CD4-positive, CD25-positive, alpha-beta regulatory T cell (primary cell): ENCODE measurements around the gene MGST2. TPM values are rescaled to one million over a fixed set of nuclear protein-coding genes. Genes with fewer than 3 reads are reported as not detected.
A peak's percentile ranks its signal among the peaks of the same experiment; 100 is the strongest.

Source experiments
- ATAC-seq, 2 donors: fragments of 150-1000 bp; cut with Tn5 transposase; one replicate each; pipeline ENCODE4 v1.10.0; 2021; ENCODE audit warnings: low read depth in 2 of 2, moderate number of reproducible peaks in 2 of 2, moderate library complexity in 1 of 2
- DNase-seq, 3 donors: peaks; one replicate each; pipeline versions ENCODE4 v3.0.0 to v3.0.0-alpha.2; 2012 to 2022; ENCODE audit warnings: mixed read lengths in 1 of 3
- H3K27ac ChIP-seq: one replicate; pipeline ENCODE4 v1.7.0; 2013; ENCODE audit warnings: mild to moderate bottlenecking, low read length; ENCODE audit not compliant: insufficient read depth, poor library complexity, severe bottlenecking
- H3K27me3 ChIP-seq: one replicate; pipeline ENCODE4 v1.7.0; 2013; ENCODE audit warnings: low read length; ENCODE audit not compliant: control insufficient read depth, insufficient read depth
- H3K36me3 ChIP-seq: one replicate; pipeline ENCODE4 v1.7.0; 2013; ENCODE audit warnings: mild to moderate bottlenecking, low read length, moderate library complexity; ENCODE audit not compliant: control insufficient read depth, insufficient read depth
- H3K4me1 ChIP-seq: 2 replicates; pipeline ENCODE4 v1.7.0; 2013; ENCODE audit warnings: mild to moderate bottlenecking, low read length; ENCODE audit not compliant: insufficient read depth, control insufficient read depth, poor library complexity, severe bottlenecking
- H3K4me3 ChIP-seq: one replicate; pipeline ENCODE4 v1.7.0; 2013; ENCODE audit warnings: low read depth, mild to moderate bottlenecking, low read length, moderate library complexity
- H3K9me3 ChIP-seq, 2 experiments: 1 replicate in 1 of 2; 2 replicates in 1 of 2; pipeline ENCODE4 v1.7.0; 2013; ENCODE audit warnings: low read length in 2 of 2, mild to moderate bottlenecking in 1 of 2, moderate library complexity in 1 of 2; ENCODE audit not compliant: control insufficient read depth in 2 of 2
- H3K27ac Mint-ChIP-seq, 3 donors: one replicate each; pipeline ENCODE4 v1.8.0; 2020 to 2022; ENCODE audit warnings: mild to moderate bottlenecking in 3 of 3, mixed read lengths in 3 of 3, moderate library complexity in 2 of 3
- H3K27me3 Mint-ChIP-seq: one replicate; pipeline ENCODE4 v1.8.0; 2022; ENCODE audit warnings: mild to moderate bottlenecking, mixed read lengths
- H3K36me3 Mint-ChIP-seq: one replicate; pipeline ENCODE4 v1.8.0; 2020; ENCODE audit warnings: mixed read lengths
- H3K4me1 Mint-ChIP-seq, 4 donors: one replicate each; pipeline ENCODE4 v1.8.0; 2020 to 2022; ENCODE audit warnings: mixed read lengths in 4 of 4, mild to moderate bottlenecking in 1 of 4
- H3K4me3 Mint-ChIP-seq, 4 donors: one replicate each; pipeline ENCODE4 v1.8.0; 2020 to 2022; ENCODE audit warnings: mild to moderate bottlenecking in 4 of 4, mixed read lengths in 4 of 4, moderate library complexity in 3 of 4
- H3K9me3 Mint-ChIP-seq, 7 donors: one replicate each; pipeline ENCODE4 v1.8.0; 2020 to 2022; ENCODE audit warnings: mixed read lengths in 7 of 7, mild to moderate bottlenecking in 3 of 7, moderate library complexity in 2 of 7
- polyA plus RNA-seq, 4 donors: library from polyadenylated mRNA; unstranded; fragments of 300-500 nt; fragmentation: Illumina TruSeq; gene quantifications; one replicate each; pipeline ENCODE4 v1.2.3, GENCODE V29; 2021
- total RNA-seq: library from RNA; stranded (reverse); gene quantifications from one replicate; pipeline ENCODE4 v1.2.3, GENCODE V29; 2022

Gene MGST2
- total and polyA plus RNA-seq, 5 donors from 2014 or later = 12.3 to 64.9 (median 44.6) TPM

- H3K9me3 Mint-ChIP-seq = no peaks in the 10 kb centered on the region
- no peak overlapping the region for H3K27ac Mint-ChIP-seq
- Histone ChIP-seq H3K27ac (no peak overlapping the region), H3K9me3 (no peaks in the 10 kb centered on the region), H3K4me3 (no peak overlapping the region), H3K36me3 (no peaks in the 10 kb centered on the region), H3K27me3 (no peaks in the 10 kb centered on the region), H3K4me1 (no peaks in the 10 kb centered on the region)
- DNase-seq = no peak
- no peak overlapping the region for H3K4me3 Mint-ChIP-seq
- peaks cover 12% of the 10 kb centered on the region for H3K36me3 Mint-ChIP-seq
- ATAC-seq = no peak
- peaks cover 0 to 3% (median 0%) of the 10 kb centered on the region in 4 donors for H3K4me1 Mint-ChIP-seq
- peaks cover 17% of the 10 kb centered on the region for H3K27me3 Mint-ChIP-seq
These were observed 62.5 kb downstream of the MGST2 start for GRCh38 chr4:139728146-139728545.

- no peaks in the 10 kb centered on the region for H3K9me3 ChIP-seq
- peaks cover 2% of the 10 kb centered on the region for H3K27me3 ChIP-seq
- Mint-ChIP-seq H3K36me3 (peaks cover 12% of the 10 kb centered on the region), H3K4me1 (peaks cover 0 to 3% (median 0%) of the 10 kb centered on the region in 4 donors), H3K9me3 (peaks cover 0 to 2% (median 0%) of the 10 kb centered on the region in 7 donors), H3K27me3 (peaks cover 23% of the 10 kb centered on the region), H3K4me3 (no peak overlapping the region), H3K27ac (no peak overlapping the region)
- ATAC-seq (no peak), DNase-seq (no peak)
- H3K36me3 ChIP-seq = no peaks in the 10 kb centered on the region
- no peak overlapping the region for H3K27ac ChIP-seq
- H3K4me1 ChIP-seq = no peaks in the 10 kb centered on the region
- no peak overlapping the region for H3K4me3 ChIP-seq
These were observed 63.2 kb downstream of the MGST2 start for GRCh38 chr4:139728840-139729239.

- H3K27ac Mint-ChIP-seq = no peak overlapping the region
- peaks cover 62% of the 10 kb centered on the region for H3K27me3 Mint-ChIP-seq
- H3K9me3 Mint-ChIP-seq = peaks cover 0 to 3% (median 0%) of the 10 kb centered on the region in 7 donors
- peaks cover 8% of the 10 kb centered on the region for H3K36me3 Mint-ChIP-seq
- peaks cover 14% of the 10 kb centered on the region for H3K4me1 ChIP-seq
- H3K4me3 Mint-ChIP-seq = no peak overlapping the region
- DNase-seq = no peak
- H3K9me3 ChIP-seq = no peaks in the 10 kb centered on the region
- no peak overlapping the region for H3K4me3 ChIP-seq
- peaks cover 0 to 17% (median 6%) of the 10 kb centered on the region in 4 donors for H3K4me1 Mint-ChIP-seq
- no peak for ATAC-seq
- no peaks in the 10 kb centered on the region for H3K36me3 ChIP-seq
- H3K27me3 ChIP-seq = peaks cover 24% of the 10 kb centered on the region
- H3K27ac ChIP-seq = no peak overlapping the region
These were observed 67.5 kb downstream of the MGST2 start for GRCh38 chr4:139732991-139733570.

- peaks cover 0 to 17% (median 5%) of the 10 kb centered on the region in 4 donors for H3K4me1 Mint-ChIP-seq
- H3K27me3 ChIP-seq = peaks cover 24% of the 10 kb centered on the region
- no peaks in the 10 kb centered on the region for H3K9me3 ChIP-seq
- peak overlapping the region; percentile 16 to 75 (median 66) for H3K4me3 Mint-ChIP-seq
- peaks cover 70% of the 10 kb centered on the region for H3K27me3 Mint-ChIP-seq
- no peaks in the 10 kb centered on the region for H3K36me3 Mint-ChIP-seq
- DNase-seq (no peak), ATAC-seq (no peak)
- H3K36me3 ChIP-seq = no peaks in the 10 kb centered on the region
- H3K4me3 ChIP-seq = no peak overlapping the region
- no peak overlapping the region for H3K27ac Mint-ChIP-seq
- H3K4me1 ChIP-seq = peaks cover 14% of the 10 kb centered on the region
- peaks cover 0 to 3% (median 0%) of the 10 kb centered on the region in 7 donors for H3K9me3 Mint-ChIP-seq
- H3K27ac ChIP-seq = no peak overlapping the region
These were observed 68.7 kb downstream of the MGST2 start for GRCh38 chr4:139734201-139734874.

- H3K36me3 ChIP-seq = no peaks in the 10 kb centered on the region
- H3K9me3 Mint-ChIP-seq = peaks cover 0 to 3% (median 0%) of the 10 kb centered on the region in 7 donors
- H3K27ac ChIP-seq = no peak overlapping the region
- peaks cover 0 to 17% (median 5%) of the 10 kb centered on the region in 4 donors for H3K4me1 Mint-ChIP-seq
- H3K4me3 Mint-ChIP-seq = peak overlapping the region in 3 of 4 donors; percentile 16 to 70 (median 63)
- H3K27me3 Mint-ChIP-seq = peaks cover 70% of the 10 kb centered on the region
- peak; percentile 60 to 64 for ATAC-seq
- peak; percentile 7 to 36 (median 34) for DNase-seq
- H3K27me3 ChIP-seq = peaks cover 24% of the 10 kb centered on the region
- no peaks in the 10 kb centered on the region for H3K9me3 ChIP-seq
- peaks cover 14% of the 10 kb centered on the region for H3K4me1 ChIP-seq
- peak overlapping the region; percentile 58 for H3K4me3 ChIP-seq
- H3K36me3 Mint-ChIP-seq = no peaks in the 10 kb centered on the region
- H3K27ac Mint-ChIP-seq = no peak overlapping the region
These were observed 69.3 kb downstream of the MGST2 start for GRCh38 chr4:139734875-139735380.

GRCh38 chr4:139735381-139736273 is 70.0 kb downstream of the MGST2 start:
- H3K4me3 Mint-ChIP-seq = peak overlapping the region in 3 of 4 donors; percentile 63 to 70 (median 67)
- H3K36me3 Mint-ChIP-seq = no peaks in the 10 kb centered on the region
- DNase-seq (no peak), ATAC-seq (no peak)
- Histone ChIP-seq H3K36me3 (no peaks in the 10 kb centered on the region), H3K4me1 (peaks cover 14% of the 10 kb centered on the region), H3K4me3 (peak overlapping the region; percentile 58), H3K27ac (no peak overlapping the region), H3K9me3 (no peaks in the 10 kb centered on the region), H3K27me3 (peaks cover 24% of the 10 kb centered on the region)
- H3K4me1 Mint-ChIP-seq = peaks cover 0 to 17% (median 5%) of the 10 kb centered on the region in 4 donors
- H3K9me3 Mint-ChIP-seq = peaks cover 0 to 3% (median 0%) of the 10 kb centered on the region in 7 donors
- H3K27me3 Mint-ChIP-seq = peaks cover 65% of the 10 kb centered on the region
- no peak overlapping the region for H3K27ac Mint-ChIP-seq

- Histone ChIP-seq H3K36me3 (no peaks in the 10 kb centered on the region), H3K4me3 (no peak overlapping the region), H3K27me3 (peaks cover 24% of the 10 kb centered on the region), H3K27ac (no peak overlapping the region), H3K4me1 (peaks cover 14% of the 10 kb centered on the region), H3K9me3 (no peaks in the 10 kb centered on the region)
- Mint-ChIP-seq H3K36me3 (no peaks in the 10 kb centered on the region), H3K4me1 (peaks cover 0 to 17% (median 5%) of the 10 kb centered on the region in 4 donors), H3K4me3 (peak overlapping the region in 1 of 4 donors; percentile 67), H3K27me3 (peaks cover 65% of the 10 kb centered on the region), H3K9me3 (peaks cover 0 to 3% (median 0%) of the 10 kb centered on the region in 7 donors), H3K27ac (no peak overlapping the region)
- no peak for ATAC-seq
- no peak for DNase-seq
These were observed 70.6 kb downstream of the MGST2 start for GRCh38 chr4:139736274-139736660.
